HepG2 (cell line): Measurements from ENCODE around the gene CFAP92.

Experiments used
- CTCF ChIP-seq: sonication (generic); formaldehyde crosslinking; IDR thresholded peaks from 2 replicates; pipeline ENCODE4 v1.5.0; 2020; ENCODE audit warnings: mild to moderate bottlenecking, missing genetic modification reagents, moderate library complexity
- GTF3A ChIP-seq: sonication (generic); formaldehyde crosslinking; conservative IDR thresholded peaks from 2 replicates; pipeline ENCODE4 v1.4.0; 2020; ENCODE audit warnings: mild to moderate bottlenecking, missing genetic modification reagents
- HIVEP1 ChIP-seq: sonication (generic); formaldehyde crosslinking; IDR thresholded peaks from 2 replicates; pipeline ENCODE4 v1.4.0; 2020; ENCODE audit warnings: mild to moderate bottlenecking, missing genetic modification reagents
- IRF2 ChIP-seq: IDR thresholded peaks from 2 replicates; pipeline ENCODE4 v1.6.1; 2018; ENCODE audit warnings: missing genetic modification reagents, missing compliant biosample characterization
- SMAD1 ChIP-seq: sonication (generic); formaldehyde crosslinking; IDR thresholded peaks from 2 replicates; pipeline ENCODE4 v1.4.0; 2020; ENCODE audit warnings: missing genetic modification reagents, low read depth, mild to moderate bottlenecking, borderline replicate concordance
- TRIM22 ChIP-seq: fragments of 450-650 bp; IDR thresholded peaks from 2 replicates; pipeline ENCODE4 v1.6.1; 2017
- ZNF407 ChIP-seq: sonication (generic); formaldehyde crosslinking; IDR thresholded peaks from one replicate; pipeline ENCODE4 v1.5.1; 2020; ENCODE audit warnings: mild to moderate bottlenecking, missing genetic modification reagents; ENCODE audit errors: not compliant biosample characterization
- ZNF713 ChIP-seq: sonication (generic); formaldehyde crosslinking; IDR thresholded peaks from 2 replicates; pipeline ENCODE4 v1.4.0; 2020; ENCODE audit warnings: mild to moderate bottlenecking, missing genetic modification reagents

GRCh38 chr3:128994173-128994512 lies 267 bp upstream of the CFAP92 start:
- TF ChIP-seq HIVEP1 (CRISPR knock-in tag) (no peak), TRIM22 (no peak), SMAD1 (CRISPR knock-in tag) (no peak), GTF3A (no peak), CTCF (no peak), ZNF407 (CRISPR knock-in tag) (no peak), ZNF713 (no peak), IRF2 (CRISPR knock-in tag) (no peak)
